ENCODE measurements around the gene USP3. TPM values are rescaled to one million over a fixed set of nuclear protein-coding genes. Genes with fewer than 3 reads are reported as not detected.

The USP3 gene
- total and polyA plus RNA-seq, 2 donors (not counting 3 experiments of a cell fraction or from before 2014, with no cell fraction given) = 18.8 to 52.4 TPM

- no peaks in the 10 kb centered on the region for H4K20me1 ChIP-seq (replicated peaks; ENCODE audit: control insufficient read depth, extremely low read depth, insufficient read depth, low read length)
- CTCF ChIA-PET = interaction anchor here (0.5 to 5.4 kb wide), 58 partner anchors 8 to 544 kb away, joined by 3 to 72 read pairs (median 4); partner anchors contain the start of genes CIAO2A, FBXL22, SNX1 and USP3
- no peaks in the 10 kb centered on the region for H3K9me1 ChIP-seq (replicated peaks; ENCODE audit: control insufficient read depth, extremely low read depth, insufficient read depth, low read length)
- FAIRE-seq = no peak
- intact Hi-C loops (cut with micrococcal nuclease) (no loop called here), dilution Hi-C loops (cut with MboI; ENCODE audit: extremely low pct_ligation_motif_present, low sequenced_read_pairs) (no loop called here)
- no TSS peak for BruUV-seq (replicated peaks)
- no peaks in the 10 kb centered on the region for H3K27me3 ChIP-seq (ENCODE audit: control insufficient read depth in 2 of 2, insufficient read depth in 2 of 2, low read length in 2 of 2)
- no peaks in the 10 kb centered on the region for H3K79me2 ChIP-seq (ENCODE audit: control insufficient read depth, insufficient read depth, low read length)
- no peak for DNase-seq (ENCODE audit: low read depth, low spot score)
- H3K27ac ChIP-seq (ENCODE audit: insufficient read depth, low read depth, low read length) = no peak overlapping the region
- peaks cover 8 to 25% of the 10 kb centered on the region in 2 experiments for H3K36me3 ChIP-seq (ENCODE audit: control insufficient read depth in 2 of 2, extremely low read depth in 1 of 2, insufficient read depth in 2 of 2, low read length in 2 of 2)
- TF ChIP-seq CTCF (IDR thresholded peaks at IDR 0.05; ENCODE audit: extremely low read depth in 1 of 2, insufficient read depth in 1 of 2, low read depth in 1 of 2, low read length in 2 of 2) = no peak
- TF ChIP-seq POLR2A (IDR thresholded peaks at IDR 0.05; ENCODE audit: low read depth, low read length) = no peak
- no peak overlapping the region for H3K4me2 ChIP-seq (ENCODE audit: insufficient read depth, low read length)
- POLR2A ChIA-PET = no interaction called here
- peaks cover 18% of the 10 kb centered on the region for H3K4me1 ChIP-seq (ENCODE audit: control insufficient read depth, extremely low read depth, insufficient read depth, low read length)
- no peaks in the 10 kb centered on the region for H3K9me3 ChIP-seq (replicated peaks; ENCODE audit: control insufficient read depth, insufficient read depth, low read length)
- H3K9ac ChIP-seq (replicated peaks; ENCODE audit: extremely low read depth, insufficient read depth, low read length) = no peak overlapping the region
- H2AFZ ChIP-seq (ENCODE audit: low read depth, low read length) = no peak overlapping the region
- H3K4me3 ChIP-seq (replicated peaks in 1 of 3; ENCODE audit: insufficient read depth in 1 of 3, low read depth in 1 of 3, low read length in 3 of 3) = no peak overlapping the region
These were observed 105.1 kb downstream of the USP3 start for GRCh38 chr15:63609448-63609847.

DNA sequence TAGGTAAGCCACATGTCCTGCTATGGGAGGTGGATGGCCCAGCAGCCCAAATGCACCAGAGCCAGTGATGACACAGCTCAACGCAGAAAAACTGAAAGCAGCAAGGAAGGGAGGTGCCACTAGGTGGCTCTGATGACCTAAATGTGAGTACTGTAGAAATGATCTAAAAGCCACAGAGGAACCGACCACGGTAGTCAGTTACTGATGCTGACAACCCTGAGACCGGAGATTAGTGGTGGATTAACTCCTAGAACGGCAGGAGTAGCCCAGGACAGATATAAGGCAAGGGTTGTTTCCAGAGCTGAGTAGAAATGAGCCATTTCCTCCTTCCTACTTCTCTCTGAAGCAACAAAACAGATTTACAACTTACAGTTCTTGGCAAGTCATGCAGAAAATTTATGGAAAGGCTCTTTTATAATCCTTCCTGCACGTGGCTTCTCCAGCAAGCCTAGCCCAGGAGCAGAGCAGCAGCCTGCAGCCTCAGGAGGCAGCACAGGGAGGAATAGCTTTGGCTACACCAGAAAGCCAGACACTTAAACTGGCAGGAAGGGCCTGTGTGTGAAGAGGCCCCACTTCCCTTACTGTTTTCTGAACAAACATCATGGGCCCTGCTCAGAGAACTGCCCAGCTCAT, 105.9 kb downstream of the USP3 start:
- FAIRE-seq (peak; percentile 86), DNase-seq (ENCODE audit: low read depth, low spot score) (peak; percentile 85)
- ChIA-PET CTCF (interaction anchor here (0.5 to 5.4 kb wide), 58 partner anchors 9 to 543 kb away, joined by 3 to 72 read pairs (median 4); partner anchors contain the start of genes CIAO2A, FBXL22, SNX1 and USP3), POLR2A (no interaction called here)
- intact Hi-C loops (cut with micrococcal nuclease) (loop anchor here (1.0 to 5.0 kb wide), 3 partner anchors 282 to 543 kb away; no protein-coding TSS in a partner anchor), dilution Hi-C loops (cut with MboI; ENCODE audit: extremely low pct_ligation_motif_present, low sequenced_read_pairs) (no loop called here)
- Histone ChIP-seq H3K9ac (replicated peaks; ENCODE audit: extremely low read depth, insufficient read depth, low read length) (no peak overlapping the region), H3K9me3 (replicated peaks; ENCODE audit: control insufficient read depth, insufficient read depth, low read length) (no peaks in the 10 kb centered on the region), H3K9me1 (replicated peaks; ENCODE audit: control insufficient read depth, extremely low read depth, insufficient read depth, low read length) (no peaks in the 10 kb centered on the region), H3K27me3 (ENCODE audit: control insufficient read depth in 2 of 2, insufficient read depth in 2 of 2, low read length in 2 of 2) (no peaks in the 10 kb centered on the region), H3K36me3 (ENCODE audit: control insufficient read depth in 2 of 2, extremely low read depth in 1 of 2, insufficient read depth in 2 of 2, low read length in 2 of 2) (peaks cover 10 to 30% of the 10 kb centered on the region in 2 experiments), H4K20me1 (replicated peaks; ENCODE audit: control insufficient read depth, extremely low read depth, insufficient read depth, low read length) (no peaks in the 10 kb centered on the region), H2AFZ (ENCODE audit: low read depth, low read length) (peak overlapping the region; percentile 5), H3K79me2 (ENCODE audit: control insufficient read depth, insufficient read depth, low read length) (no peaks in the 10 kb centered on the region), H3K4me2 (ENCODE audit: insufficient read depth, low read length) (no peak overlapping the region), H3K4me1 (ENCODE audit: control insufficient read depth, extremely low read depth, insufficient read depth, low read length) (peaks cover 18% of the 10 kb centered on the region), H3K27ac (ENCODE audit: insufficient read depth, low read depth, low read length) (peak overlapping the region; percentile 18), H3K4me3 (replicated peaks in 1 of 3; ENCODE audit: insufficient read depth in 1 of 3, low read depth in 1 of 3, low read length in 3 of 3) (no peak overlapping the region)
- no TSS peak for BruUV-seq (replicated peaks)
- TF ChIP-seq CTCF (IDR thresholded peaks at IDR 0.05; ENCODE audit: extremely low read depth in 1 of 2, insufficient read depth in 1 of 2, low read depth in 1 of 2, low read length in 2 of 2) (peak; percentile 70 to 73), FOS (IDR thresholded peaks at IDR 0.05; ENCODE audit: borderline replicate concordance, insufficient read depth, low read length) (no peak)

Measured in endothelial cell of umbilical vein (primary cell).